HCT116 (cell line): Measurements from ENCODE around the gene PADI2. TPM values are rescaled to one million over a fixed set of nuclear protein-coding genes. Genes with fewer than 3 reads are reported as not detected.

Experiments used
- ATAC-seq: fragments of 200-7000 bp; cut with Tn5 transposase; 2 replicates; pipeline ENCODE4 v1.9.1; 2020; ENCODE audit warnings: mild to moderate bottlenecking, moderate library complexity
- BruUV-seq: library from RNA; stranded (reverse); fragments of 400-500 nt; replicated peaks from 2 replicates; lab custom pipeline; 2021; lab: Mats Ljungman, UMichigan
- CTCF ChIA-PET: fragments of 300-600 bp; sonication (Branson Sonifier 250); formaldehyde crosslinking; loops from one replicate; lab custom pipeline; 2021; ENCODE audit warnings: antibody characterized with exemption; lab: Charles Lee
- POLR2A ChIA-PET: fragments of 300-600, 350-600 bp; sonication (Branson Sonifier 250); formaldehyde crosslinking; loops from one replicate; lab custom pipeline; 2021; ENCODE audit warnings: antibody characterized with exemption; lab: Charles Lee
- RAD21 ChIA-PET, 2 experiments: fragments of 300-600 bp; sonication (Branson Sonifier 250); formaldehyde crosslinking; loops; one replicate each; lab custom pipeline; 2023; ENCODE audit warnings: low total read pairs in 2 of 2; ENCODE audit not compliant: uncharacterized antibody in 2 of 2, unreplicated experiment in 2 of 2, low non-redundant PET in 1 of 2; lab: Charles Lee
- DNase-seq: peaks from one replicate; pipeline ENCODE4 v3.0.0-alpha.2; 2010; ENCODE audit warnings: low read depth, low spot score
- H2AFZ ChIP-seq: fragments of 200-600 bp; shearing (Covaris generic), sonication (generic); 2 replicates; pipeline ENCODE4 v1.6.1; 2017; ENCODE audit warnings: low read depth, mixed run types, mixed read lengths, antibody characterized with exemption, low read length; ENCODE audit not compliant: poor library complexity, severe bottlenecking
- H3K27ac ChIP-seq: 2 replicates; pipeline ENCODE4 v1.5.1; 2012; ENCODE audit warnings: low read depth, low read length
- H3K27me3 ChIP-seq: fragments of 200-600 bp; sonication (generic); 2 replicates; pipeline ENCODE4 v1.6.1; 2016; ENCODE audit warnings: mixed run types, low read length, mixed read lengths; ENCODE audit not compliant: insufficient read depth
- H3K36me3 ChIP-seq, 2 experiments: fragments of 200-500 bp in 1 of 2; fragments of 200-600 bp in 1 of 2; sonication (Bioruptor generic) in 1 of 2; sonication (generic) in 1 of 2; 2 replicates each; pipeline versions ENCODE4 v1.5.1 to v1.6.1; 2014 to 2016; ENCODE audit warnings: low read length in 2 of 2, inconsistent platforms in 1 of 2, mixed read lengths in 1 of 2, mixed run types in 1 of 2; ENCODE audit not compliant: insufficient read depth in 2 of 2, control insufficient read depth in 1 of 2
- H3K4me1 ChIP-seq, 2 experiments: fragments of 200-600 bp in 1 of 2; sonication (generic) in 1 of 2; 2 replicates each; pipeline versions ENCODE4 v1.5.1 to v1.6.1; 2012 to 2017; ENCODE audit warnings: low read length in 2 of 2, inconsistent platforms in 1 of 2, mild to moderate bottlenecking in 1 of 2, mixed read lengths in 1 of 2, mixed run types in 1 of 2, moderate library complexity in 1 of 2; ENCODE audit not compliant: insufficient read depth in 2 of 2, control insufficient read depth in 1 of 2
- H3K4me2 ChIP-seq: fragments of 200-600 bp; sonication (generic); 2 replicates; pipeline ENCODE4 v1.6.1; 2017; ENCODE audit warnings: mixed run types, low read length, mixed read lengths
- H3K4me3 ChIP-seq, 2 experiments: fragments of 200-600 bp in 1 of 2; sonication (generic) in 1 of 2; replicated peaks in 1 of 2; 2 replicates each; pipeline ENCODE4 v1.5.1; 2011 to 2016; ENCODE audit warnings: low read length in 2 of 2, control low read depth in 1 of 2, low read depth in 1 of 2, mild to moderate bottlenecking in 1 of 2, mixed read lengths in 1 of 2, mixed run types in 1 of 2
- H3K79me2 ChIP-seq: fragments of 200-600 bp; sonication (generic); 2 replicates; pipeline ENCODE4 v1.6.1; 2017; ENCODE audit warnings: mild to moderate bottlenecking, mixed run types, low read length, moderate library complexity, mixed read lengths; ENCODE audit not compliant: insufficient read depth
- H3K9ac ChIP-seq: fragments of 200-600 bp; sonication (generic); 2 replicates; pipeline ENCODE4 v1.6.1; 2016; ENCODE audit warnings: low read length, mixed read lengths
- H3K9me2 ChIP-seq: fragments of 200-600 bp; sonication (generic), shearing (Covaris generic); 2 replicates; pipeline ENCODE4 v1.6.1; 2017; ENCODE audit warnings: mixed run types, mild to moderate bottlenecking, moderate library complexity; ENCODE audit not compliant: insufficient read depth
- H3K9me3 ChIP-seq, 2 experiments: fragments of 200-500 bp in 1 of 2; fragments of 200-600 bp in 1 of 2; sonication (Bioruptor generic) in 1 of 2; sonication (generic) in 1 of 2; 2 replicates each; pipeline ENCODE4 v1.6.1; 2014 to 2017; ENCODE audit warnings: low read length in 2 of 2, mixed read lengths in 2 of 2, inconsistent platforms in 1 of 2, low read depth in 1 of 2, mild to moderate bottlenecking in 1 of 2, mixed run types in 1 of 2, moderate library complexity in 1 of 2; ENCODE audit not compliant: control insufficient read depth in 1 of 2, insufficient read depth in 1 of 2
- H4K20me1 ChIP-seq: fragments of 200-600 bp; sonication (generic), shearing (Covaris generic); 2 replicates; pipeline ENCODE4 v1.6.1; 2017; ENCODE audit warnings: mixed run types, mild to moderate bottlenecking, moderate library complexity; ENCODE audit not compliant: insufficient read depth
- CBX3 ChIP-seq: IDR thresholded peaks from 2 replicates; pipeline ENCODE4 v1.6.1; 2012; ENCODE audit warnings: low read depth
- EGR1 ChIP-seq: IDR thresholded peaks from 2 replicates; pipeline ENCODE4 v1.6.1; 2012; ENCODE audit warnings: low read depth
- EZH2phosphoT487 ChIP-seq: fragments of 200-600 bp; IDR thresholded peaks from 2 replicates; pipeline ENCODE4 v1.6.1; 2018; ENCODE audit warnings: antibody characterized with exemption, borderline replicate concordance
- POLR2AphosphoS5 ChIP-seq: IDR thresholded peaks from 2 replicates; pipeline ENCODE4 v1.6.1; 2011; ENCODE audit warnings: mild to moderate bottlenecking, low read depth, low read length, moderate library complexity
- RAD21 ChIP-seq: IDR thresholded peaks from 2 replicates; pipeline ENCODE4 v1.6.1; 2012; ENCODE audit warnings: low read depth, mild to moderate bottlenecking
- REST ChIP-seq: IDR thresholded peaks from 2 replicates; pipeline ENCODE4 v1.6.1; 2012; ENCODE audit warnings: low read depth
- SRF ChIP-seq: IDR thresholded peaks from 2 replicates; pipeline ENCODE4 v1.6.1; 2012; ENCODE audit warnings: low read depth
- TCF7L2 ChIP-seq: IDR thresholded peaks from 2 replicates; pipeline ENCODE4 v1.7.0; 2011; ENCODE audit warnings: borderline replicate concordance, inconsistent platforms; ENCODE audit not compliant: insufficient read depth, insufficient read length; ENCODE audit errors: extremely low read depth
- YY1 ChIP-seq: IDR thresholded peaks from 2 replicates; pipeline ENCODE4 v1.6.1; 2011; ENCODE audit warnings: low read length, low read depth, moderate library complexity, mild to moderate bottlenecking; ENCODE audit not compliant: insufficient replicate concordance; ENCODE audit errors: extremely low read depth
- ZFX ChIP-seq: fragments of 450-650 bp; IDR thresholded peaks from 2 replicates; pipeline ENCODE4 v1.6.1; 2017
- ZNF274 ChIP-seq: fragments of 200-500 bp; sonication (Bioruptor generic); IDR thresholded peaks from 2 replicates; pipeline ENCODE4 v1.6.1; 2014; ENCODE audit warnings: mild to moderate bottlenecking, low read depth, low read length, inconsistent platforms
- intact Hi-C: fragments of 100-400 bp; cut with micrococcal nuclease; formaldehyde crosslinking; loops from 2 replicates; pipeline ENCODE4 v1.10.0; 2022
- total RNA-seq: library from RNA; stranded (reverse); gene quantifications from one replicate; pipeline ENCODE4 v1.2.1, GENCODE V29; 2021; ENCODE audit not compliant: unreplicated experiment
- TF ChIP-seq, protein P1 (sequence below): IDR thresholded peaks from 2 replicates; pipeline ENCODE4 v1.6.1; 2012
- TF ChIP-seq, protein P2 (sequence below): IDR thresholded peaks from 2 replicates; pipeline ENCODE4 v1.6.1; 2011; ENCODE audit warnings: mild to moderate bottlenecking, low read length, moderate library complexity; ENCODE audit not compliant: insufficient replicate concordance; ENCODE audit errors: extremely low read depth

PADI2 gene
- total RNA-seq, 1 experiment from 2014 or later, result 2.7 TPM

GRCh38 chr1:17110555-17110926, 8.7 kb downstream of the PADI2 start (continued):
- TF ChIP-seq, protein P1, sequence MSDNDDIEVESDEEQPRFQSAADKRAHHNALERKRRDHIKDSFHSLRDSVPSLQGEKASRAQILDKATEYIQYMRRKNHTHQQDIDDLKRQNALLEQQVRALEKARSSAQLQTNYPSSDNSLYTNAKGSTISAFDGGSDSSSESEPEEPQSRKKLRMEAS, result no peak
- TF ChIP-seq EGR1, result no peak
- no peak for TF ChIP-seq CBX3
- TF ChIP-seq ZNF274, result no peak
- no peak for TF ChIP-seq SRF
- no peak for TF ChIP-seq ZFX
- TF ChIP-seq, all 23 proteins: peak for 0

GRCh38 chr1:17109892-17110554, 9.2 kb downstream of the PADI2 start:
- Histone ChIP-seq H3K9me2 (no peaks in the 10 kb centered on the region), H3K4me1 (no peaks in the 10 kb centered on the region), H3K36me3 (no peaks in the 10 kb centered on the region), H3K27me3 (no peaks in the 10 kb centered on the region), H3K9me3 (no peaks in the 10 kb centered on the region), H3K4me3 (no peak overlapping the region), H3K4me2 (no peak overlapping the region), H3K27ac (no peak overlapping the region), H3K79me2 (no peaks in the 10 kb centered on the region), H4K20me1 (no peaks in the 10 kb centered on the region), H2AFZ (no peak overlapping the region), H3K9ac (no peak overlapping the region)
- intact Hi-C loops, result no loop called here
- POLR2A ChIA-PET, result interaction anchor here (1.1 kb wide), 1 partner anchor 329 kb away, joined by 3 read pairs; the partner anchor contains the start of gene RCC2
- ATAC-seq (no peak), DNase-seq (no peak)
- TF ChIP-seq EZH2phosphoT487 (no peak), REST (no peak), RAD21 (no peak), YY1 (no peak), POLR2AphosphoS5 (no peak), TCF7L2 (no peak), SRF (no peak)
- TF ChIP-seq, protein P2, sequence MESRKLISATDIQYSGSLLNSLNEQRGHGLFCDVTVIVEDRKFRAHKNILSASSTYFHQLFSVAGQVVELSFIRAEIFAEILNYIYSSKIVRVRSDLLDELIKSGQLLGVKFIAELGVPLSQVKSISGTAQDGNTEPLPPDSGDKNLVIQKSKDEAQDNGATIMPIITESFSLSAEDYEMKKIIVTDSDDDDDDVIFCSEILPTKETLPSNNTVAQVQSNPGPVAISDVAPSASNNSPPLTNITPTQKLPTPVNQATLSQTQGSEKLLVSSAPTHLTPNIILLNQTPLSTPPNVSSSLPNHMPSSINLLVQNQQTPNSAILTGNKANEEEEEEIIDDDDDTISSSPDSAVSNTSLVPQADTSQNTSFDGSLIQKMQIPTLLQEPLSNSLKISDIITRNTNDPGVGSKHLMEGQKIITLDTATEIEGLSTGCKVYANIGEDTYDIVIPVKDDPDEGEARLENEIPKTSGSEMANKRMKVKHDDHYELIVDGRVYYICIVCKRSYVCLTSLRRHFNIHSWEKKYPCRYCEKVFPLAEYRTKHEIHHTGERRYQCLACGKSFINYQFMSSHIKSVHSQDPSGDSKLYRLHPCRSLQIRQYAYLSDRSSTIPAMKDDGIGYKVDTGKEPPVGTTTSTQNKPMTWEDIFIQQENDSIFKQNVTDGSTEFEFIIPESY, result no peak
- TF ChIP-seq, protein P1, result no peak
- RAD21 ChIA-PET, result no interaction called here
- CTCF ChIA-PET, result no interaction called here
- BruUV-seq, result no TSS peak
